ENCODE results near the gene PRIM1. TPM values are rescaled to one million over a fixed set of nuclear protein-coding genes. Genes with fewer than 3 reads are reported as not detected.

The PRIM1 gene
- total and polyA plus RNA-seq, 5 donors: 2.9 to 5.1 (median 4.3) TPM

DNA sequence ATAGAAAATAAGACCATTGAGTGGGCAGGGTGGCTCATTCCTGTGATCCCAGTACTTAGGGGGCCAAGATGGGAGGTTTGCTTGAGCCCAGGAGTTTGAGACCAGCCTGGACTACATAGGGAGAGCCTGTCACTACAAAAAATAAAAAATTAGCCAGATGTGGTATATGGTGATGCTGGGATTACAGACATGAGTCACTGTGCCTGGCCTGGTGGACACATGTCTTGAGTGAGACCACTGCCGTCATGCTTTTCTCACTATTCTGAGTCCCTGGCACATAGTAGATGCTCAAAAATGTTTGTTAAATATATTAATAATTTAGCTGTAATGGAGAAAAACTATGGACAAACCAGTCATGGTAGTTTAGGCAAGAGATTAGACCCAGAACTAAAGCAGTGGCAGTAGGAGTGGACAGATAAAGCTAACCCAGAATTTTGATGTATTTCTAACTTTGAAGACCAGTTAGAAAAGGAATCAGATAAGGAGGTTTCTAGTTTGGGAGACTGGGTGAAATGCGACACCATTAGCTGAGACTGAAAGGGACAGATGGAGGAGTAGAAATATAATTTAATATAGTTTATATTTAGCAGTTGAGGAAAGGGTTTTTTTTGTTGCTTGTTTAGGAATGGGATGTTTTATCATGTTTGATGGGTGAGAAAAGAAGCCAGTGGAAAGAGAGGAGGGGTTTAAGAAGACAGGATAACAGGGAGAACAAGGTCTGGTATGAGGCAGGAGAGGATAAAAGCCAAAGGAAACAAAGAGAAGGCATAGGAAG lies 56.6 kb downstream of the PRIM1 start:
- Histone ChIP-seq H3K27me3 (ENCODE audit: control insufficient read depth, insufficient read depth) (no peaks in the 10 kb centered on the region), H3K9me3 (ENCODE audit: control insufficient read depth, low read length) (no peaks in the 10 kb centered on the region), H3K4me3 (ENCODE audit: low read length) (no peak overlapping the region), H3K4me1 (ENCODE audit: control insufficient read depth, insufficient read depth, low read length) (no peaks in the 10 kb centered on the region), H3K27ac (ENCODE audit: low read length) (no peak overlapping the region)
- ATAC-seq (no peak), DNase-seq (no peak)
- 63% methylated on average over 2 of the region's 2 CpGs for WGBS
- intact Hi-C loops (cut with DNase I): no loop called here

DNA sequence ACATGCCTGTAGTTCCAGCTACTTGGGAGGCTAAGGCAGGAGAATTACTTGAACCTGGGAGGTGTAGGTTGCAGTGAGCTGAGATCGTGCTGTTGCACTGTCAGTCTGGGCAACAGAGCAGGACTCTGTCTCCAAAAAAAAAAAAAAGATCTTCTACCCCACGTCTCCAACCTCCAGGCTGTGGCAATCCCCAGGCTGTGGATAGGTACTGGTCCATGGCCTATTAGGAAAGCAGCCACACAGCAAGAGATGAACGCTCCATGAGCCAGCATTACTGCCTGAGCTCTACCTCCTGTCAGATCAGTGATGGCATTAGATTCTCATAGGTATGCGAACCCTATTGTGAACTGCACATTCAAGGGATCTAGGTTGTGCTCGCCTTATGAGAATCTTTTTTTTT lies 58.0 kb downstream of the PRIM1 start:
- Histone ChIP-seq H3K9me3 (ENCODE audit: control insufficient read depth, low read length) (no peaks in the 10 kb centered on the region), H3K27me3 (ENCODE audit: control insufficient read depth, insufficient read depth) (no peaks in the 10 kb centered on the region), H3K27ac (ENCODE audit: low read length) (no peak overlapping the region), H3K4me1 (ENCODE audit: control insufficient read depth, insufficient read depth, low read length) (no peaks in the 10 kb centered on the region), H3K4me3 (ENCODE audit: low read length) (no peak overlapping the region)
- ATAC-seq: no peak
- intact Hi-C loops (cut with DNase I): no loop called here
- 86% methylated on average over 5 of the region's 5 CpGs for WGBS
- DNase-seq: no peak

DNA sequence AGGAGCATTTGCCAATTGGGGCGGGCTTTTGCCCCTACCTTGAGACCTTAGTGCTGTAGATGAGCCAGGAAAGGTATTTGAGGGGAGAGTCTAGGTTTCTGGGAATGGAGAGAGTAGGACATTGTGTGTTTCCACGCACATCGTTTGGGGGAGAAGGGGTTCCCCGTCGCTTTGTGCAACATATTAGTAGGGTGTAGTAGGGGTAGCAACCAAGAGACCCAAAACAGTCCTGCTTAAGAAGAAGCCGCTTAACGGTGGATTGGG lies 63.3 kb downstream of the PRIM1 start:
- Histone ChIP-seq H3K27me3 (ENCODE audit: control insufficient read depth, insufficient read depth) (no peaks in the 10 kb centered on the region), H3K27ac (ENCODE audit: low read length) (peak overlapping the region; percentile 97), H3K9me3 (ENCODE audit: control insufficient read depth, low read length) (no peaks in the 10 kb centered on the region), H3K4me1 (ENCODE audit: control insufficient read depth, insufficient read depth, low read length) (no peaks in the 10 kb centered on the region), H3K4me3 (ENCODE audit: low read length) (peak overlapping the region; percentile 59)
- 2% methylated on average over 7 of the region's 7 CpGs for WGBS
- DNase-seq: no peak
- no peak for ATAC-seq
- intact Hi-C loops (cut with DNase I): loop anchor here in 2 of 4 donors (2.0 to 5.0 kb wide), 2 partner anchors 34 to 36 kb away; partner anchors contain the start of gene NACA (in 1 of the 2)

DNA sequence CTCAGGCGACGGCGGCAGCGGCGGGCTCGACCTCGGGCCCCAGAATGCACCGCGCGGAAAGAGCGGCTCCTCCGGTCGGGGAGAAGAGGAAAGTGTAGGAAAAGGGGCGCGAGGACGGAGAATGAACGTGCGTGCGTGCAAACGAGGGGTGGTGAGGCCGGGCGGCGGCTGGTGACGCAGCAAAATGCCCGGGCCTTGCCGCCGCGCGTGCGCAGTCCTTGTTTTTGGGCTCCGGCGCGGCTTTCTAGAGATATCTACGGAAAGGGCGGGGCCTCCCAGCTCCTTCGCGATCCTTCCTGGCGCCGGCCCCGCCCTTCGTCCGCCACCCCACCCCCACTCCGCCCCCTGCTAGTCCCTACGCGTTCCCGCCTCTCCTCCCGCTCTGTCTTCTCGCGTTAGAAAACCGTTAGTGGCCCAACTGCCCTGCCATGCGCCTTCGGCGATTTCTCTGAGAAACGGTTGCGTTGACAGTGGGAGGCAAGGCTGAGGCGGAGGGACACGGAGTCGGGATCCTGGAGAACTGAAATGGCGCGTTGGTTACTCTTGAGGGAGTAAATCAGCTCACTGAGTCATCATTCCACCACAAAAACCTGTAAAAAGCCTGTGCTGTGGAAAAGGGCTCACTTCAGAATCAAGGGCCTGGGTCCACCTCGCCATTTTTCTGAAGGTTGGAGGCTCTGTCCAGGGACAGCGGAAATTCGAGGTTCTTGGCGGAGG lies 63.8 kb downstream of the PRIM1 start, which contains the start of gene PTGES3:
Gene PTGES3, minus strand, starts transcription at position 156 of the 717 bp plus-strand sequence. CDS start 285 bp downstream, outside the sequence.
- Histone ChIP-seq H3K4me3 (ENCODE audit: low read length) (peak within 1 kb of the TSS; percentile 59), H3K4me1 (ENCODE audit: control insufficient read depth, insufficient read depth, low read length) (no peaks in the 10 kb centered on the region), H3K27me3 (ENCODE audit: control insufficient read depth, insufficient read depth) (no peaks in the 10 kb centered on the region), H3K27ac (ENCODE audit: low read length) (peak within 1 kb of the TSS; percentile 98), H3K9me3 (ENCODE audit: control insufficient read depth, low read length) (no peaks in the 10 kb centered on the region)
- intact Hi-C loops (cut with DNase I): loop anchor here in 2 of 4 donors (2.0 to 5.0 kb wide), 2 partner anchors 34 to 37 kb away; partner anchors contain the start of gene NACA (in 1 of the 2)
- DNase-seq: peak; percentile 98 to 99 (median 99)
- ATAC-seq: peak; percentile 95
- under 1% methylated on average over 64 of the region's 64 CpGs for WGBS

- intact Hi-C loops (cut with DNase I): loop anchor here in 2 of 4 donors (2.0 to 5.0 kb wide), 2 partner anchors 35 to 37 kb away; partner anchors contain the start of gene NACA (in 1 of the 2)
- DNase-seq (peak; percentile 55 to 82 (median 78)), ATAC-seq (peak; percentile 72 to 73)
- H3K4me1 ChIP-seq (ENCODE audit: control insufficient read depth, insufficient read depth, low read length): no peaks in the 10 kb centered on the region
- H3K4me3 ChIP-seq (ENCODE audit: low read length): peak overlapping the region; percentile 59
- no peaks in the 10 kb centered on the region for H3K27me3 ChIP-seq (ENCODE audit: control insufficient read depth, insufficient read depth)
- no peaks in the 10 kb centered on the region for H3K9me3 ChIP-seq (ENCODE audit: control insufficient read depth, low read length)
- peak overlapping the region; percentile 98 for H3K27ac ChIP-seq (ENCODE audit: low read length)
- under 1% methylated on average over 62 of the region's 62 CpGs for WGBS
These were observed 64.6 kb downstream of the PRIM1 start for GRCh38 chr12:56687223-56688128.

- H3K27me3 ChIP-seq (ENCODE audit: control insufficient read depth, insufficient read depth): no peaks in the 10 kb centered on the region
- H3K4me3 ChIP-seq (ENCODE audit: low read length): peak overlapping the region; percentile 8
- no peak overlapping the region for H3K27ac ChIP-seq (ENCODE audit: low read length)
- WGBS: 33% methylated on average over 8 of the region's 8 CpGs
- intact Hi-C loops (cut with DNase I): loop anchor here in 1 of 4 donors (5.0 kb wide), 2 partner anchors 37 to 38 kb away; partner anchors contain the start of gene ATP5F1B
- no peak for DNase-seq
- H3K9me3 ChIP-seq (ENCODE audit: control insufficient read depth, low read length): no peaks in the 10 kb centered on the region
- ATAC-seq: no peak
- no peaks in the 10 kb centered on the region for H3K4me1 ChIP-seq (ENCODE audit: control insufficient read depth, insufficient read depth, low read length)
These were observed 67.3 kb downstream of the PRIM1 start for GRCh38 chr12:56684745-56685359.

DNA sequence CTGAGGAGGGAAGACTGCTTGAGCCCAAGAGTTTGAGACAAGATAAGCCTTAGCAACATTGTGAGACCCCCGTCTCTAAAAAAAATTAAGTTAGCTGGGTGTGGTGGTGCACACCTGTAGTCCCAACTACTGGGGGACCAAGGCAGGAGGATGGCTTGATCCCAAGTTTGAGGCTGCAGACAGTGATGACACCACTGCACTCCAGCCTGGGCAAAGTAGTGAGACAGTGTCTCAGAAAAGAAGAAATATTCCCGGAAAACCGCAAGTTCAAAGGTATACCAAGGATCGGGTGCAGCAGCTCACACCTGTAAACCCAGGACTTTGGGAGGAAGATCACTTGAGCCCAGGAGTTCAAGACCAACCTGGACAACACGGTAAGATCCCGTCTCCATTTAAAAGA lies 69.8 kb downstream of the PRIM1 start:
- intact Hi-C loops (cut with DNase I): loop anchor here in 1 of 4 donors (5.0 kb wide), 1 partner anchor 35 kb away; the partner anchor contains the start of gene ATP5F1B
- 92% methylated on average over 6 of the region's 6 CpGs for WGBS
- peak in 1 of 3 donors; percentile 14 for DNase-seq

More for the DNA sequence above, 69.8 kb downstream of the PRIM1 start:
- ATAC-seq: no peak
- H3K27me3 ChIP-seq (ENCODE audit: control insufficient read depth, insufficient read depth): no peaks in the 10 kb centered on the region
- H3K27ac ChIP-seq (ENCODE audit: low read length): no peak overlapping the region
- no peaks in the 10 kb centered on the region for H3K4me1 ChIP-seq (ENCODE audit: control insufficient read depth, insufficient read depth, low read length)
- no peaks in the 10 kb centered on the region for H3K9me3 ChIP-seq (ENCODE audit: control insufficient read depth, low read length)
- no peak overlapping the region for H3K4me3 ChIP-seq (ENCODE audit: low read length)

Other genes with a start within 250 kb of the PRIM1 start
- gene RBMS2, start 230.5 kb downstream of the PRIM1 start, total RNA-seq: 10 to 100 TPM; 29.6 to 41.4 (median 37.6) TPM
- gene RBMS2, start 230.5 kb downstream of the PRIM1 start, polyA plus RNA-seq: 11.0 TPM
- 10 to 100 TPM; 38.4 to 49.2 (median 48.1) TPM for gene BAZ2A, start 122.0 kb downstream of the PRIM1 start, total RNA-seq
- 30.2 TPM for gene BAZ2A, start 122.0 kb downstream of the PRIM1 start, polyA plus RNA-seq
- gene ATP5F1B, start 106.3 kb downstream of the PRIM1 start, total RNA-seq: 1,000 to 10,000 TPM; 1,684 to 2,029 (median 1,762) TPM
- 1,409 TPM for gene ATP5F1B, start 106.3 kb downstream of the PRIM1 start, polyA plus RNA-seq
- gene PTGES3, start 64.0 kb downstream of the PRIM1 start, total RNA-seq: 100 to 1,000 TPM; 127 to 176 (median 150) TPM
- gene PTGES3, start 64.0 kb downstream of the PRIM1 start, polyA plus RNA-seq: 116 TPM
- 100 to 1,000 TPM; 541 to 618 (median 568) TPM for gene NACA, start 27.0 kb downstream of the PRIM1 start, total RNA-seq
- gene NACA, start 27.0 kb downstream of the PRIM1 start, polyA plus RNA-seq: 852 TPM
- under 1 TPM in 2 of 4 donors, not detected in 2; 0.49 to 0.64 TPM for gene HSD17B6, start 11.0 kb upstream of the PRIM1 start, total RNA-seq
- gene HSD17B6, start 11.0 kb upstream of the PRIM1 start, polyA plus RNA-seq: 0.50 TPM
- under 1 TPM in 2 of 4 donors, not detected in 2; 0.11 to 0.12 TPM for gene SDR9C7, start 182.1 kb upstream of the PRIM1 start, total RNA-seq
- 0.05 TPM for gene SDR9C7, start 182.1 kb upstream of the PRIM1 start, polyA plus RNA-seq
- gene RDH16, start 205.3 kb upstream of the PRIM1 start, total RNA-seq: under 1 TPM; 0.06 to 0.31 (median 0.26) TPM
- 0.29 TPM for gene RDH16, start 205.3 kb upstream of the PRIM1 start, polyA plus RNA-seq